Measurements from ENCODE around the gene SYNPR.

GRCh38 chr3:63561879-63562278 is 283.8 kb downstream of the SYNPR start:
- TF ChIP-seq CTCF (IDR thresholded peaks at IDR 0.05) (no peak), POLR2A (IDR thresholded peaks at IDR 0.05) (no peak)
